Measurements from ENCODE around the gene KCNIP1. TPM values are rescaled to one million over a fixed set of nuclear protein-coding genes. Genes with fewer than 3 reads are reported as not detected.

The KCNIP1 gene
- total RNA-seq, 1 donor from 2014 or later = not detected

- DNase-seq (ENCODE audit: low spot score) = no peak
- H3K27ac Mint-ChIP-seq = no peak overlapping the region
- intact Hi-C loops (cut with micrococcal nuclease) = no loop called here
- no peaks in the 10 kb centered on the region for H3K36me3 Mint-ChIP-seq (ENCODE audit: low read depth)
- H3K27me3 Mint-ChIP-seq (ENCODE audit: insufficient read depth) = no peaks in the 10 kb centered on the region
- no peaks in the 10 kb centered on the region for H3K4me1 Mint-ChIP-seq (ENCODE audit: low read depth)
- H3K4me3 Mint-ChIP-seq = no peak overlapping the region
- no peaks in the 10 kb centered on the region for H3K9me3 Mint-ChIP-seq
These were observed 49.4 kb downstream of the KCNIP1 start for GRCh38 chr5:170553218-170553617.

- no peaks in the 10 kb centered on the region for H3K36me3 Mint-ChIP-seq (ENCODE audit: low read depth)
- no peak for DNase-seq (ENCODE audit: low spot score)
- H3K27ac Mint-ChIP-seq = no peak overlapping the region
- peaks cover 5% of the 10 kb centered on the region for H3K27me3 Mint-ChIP-seq (ENCODE audit: insufficient read depth)
- H3K4me3 Mint-ChIP-seq = no peak overlapping the region
- H3K4me1 Mint-ChIP-seq (ENCODE audit: low read depth) = no peaks in the 10 kb centered on the region
- intact Hi-C loops (cut with micrococcal nuclease) = no loop called here
- no peaks in the 10 kb centered on the region for H3K9me3 Mint-ChIP-seq
These were observed 50.9 kb downstream of the KCNIP1 start for GRCh38 chr5:170554521-170555267.

- no peak for DNase-seq (ENCODE audit: low spot score)
- H3K36me3 Mint-ChIP-seq (ENCODE audit: low read depth) = no peaks in the 10 kb centered on the region
These were observed 53.5 kb downstream of the KCNIP1 start for GRCh38 chr5:170557314-170557713.

GRCh38 chr5:170559296-170559695 lies 55.5 kb downstream of the KCNIP1 start:
- Mint-ChIP-seq H3K4me3 (no peak overlapping the region), H3K4me1 (ENCODE audit: low read depth) (no peaks in the 10 kb centered on the region), H3K27me3 (ENCODE audit: insufficient read depth) (peaks cover 20% of the 10 kb centered on the region), H3K36me3 (ENCODE audit: low read depth) (no peaks in the 10 kb centered on the region), H3K27ac (no peak overlapping the region), H3K9me3 (no peaks in the 10 kb centered on the region)
- no peak for DNase-seq (ENCODE audit: low spot score)
- intact Hi-C loops (cut with micrococcal nuclease) = no loop called here

More at GRCh38 chr5:170557314-170557713, 53.5 kb downstream of the KCNIP1 start:
- Mint-ChIP-seq H3K4me3 (no peak overlapping the region), H3K27me3 (ENCODE audit: insufficient read depth) (peaks cover 14% of the 10 kb centered on the region), H3K27ac (no peak overlapping the region), H3K4me1 (ENCODE audit: low read depth) (no peaks in the 10 kb centered on the region), H3K9me3 (no peaks in the 10 kb centered on the region)
- intact Hi-C loops (cut with micrococcal nuclease) = no loop called here

GRCh38 chr5:170560938-170561337 lies 57.1 kb downstream of the KCNIP1 start:
- H3K9me3 Mint-ChIP-seq = no peaks in the 10 kb centered on the region
- intact Hi-C loops (cut with micrococcal nuclease) = no loop called here
- H3K27me3 Mint-ChIP-seq (ENCODE audit: insufficient read depth) = peaks cover 28% of the 10 kb centered on the region
- H3K4me1 Mint-ChIP-seq (ENCODE audit: low read depth) = no peaks in the 10 kb centered on the region
- no peak for DNase-seq (ENCODE audit: low spot score)
- no peak overlapping the region for H3K4me3 Mint-ChIP-seq
- no peak overlapping the region for H3K27ac Mint-ChIP-seq
- no peaks in the 10 kb centered on the region for H3K36me3 Mint-ChIP-seq (ENCODE audit: low read depth)

- intact Hi-C loops (cut with micrococcal nuclease) = no loop called here
- no peaks in the 10 kb centered on the region for H3K9me3 Mint-ChIP-seq
- H3K4me1 Mint-ChIP-seq (ENCODE audit: low read depth) = no peaks in the 10 kb centered on the region
- peaks cover 30% of the 10 kb centered on the region for H3K27me3 Mint-ChIP-seq (ENCODE audit: insufficient read depth)
- no peak for DNase-seq (ENCODE audit: low spot score)
- no peak overlapping the region for H3K4me3 Mint-ChIP-seq
- H3K36me3 Mint-ChIP-seq (ENCODE audit: low read depth) = no peaks in the 10 kb centered on the region
- H3K27ac Mint-ChIP-seq = no peak overlapping the region
These were observed 58.5 kb downstream of the KCNIP1 start for GRCh38 chr5:170562166-170562874.

- Mint-ChIP-seq H3K4me3 (no peak overlapping the region), H3K27ac (no peak overlapping the region), H3K9me3 (no peaks in the 10 kb centered on the region), H3K36me3 (ENCODE audit: low read depth) (no peaks in the 10 kb centered on the region), H3K27me3 (ENCODE audit: insufficient read depth) (peaks cover 30% of the 10 kb centered on the region), H3K4me1 (ENCODE audit: low read depth) (no peaks in the 10 kb centered on the region)
- intact Hi-C loops (cut with micrococcal nuclease) = no loop called here
- no peak for DNase-seq (ENCODE audit: low spot score)
These were observed 59.0 kb downstream of the KCNIP1 start for GRCh38 chr5:170562875-170563228.

GRCh38 chr5:170563824-170564567 lies 60.2 kb downstream of the KCNIP1 start:
- peaks cover 32% of the 10 kb centered on the region for H3K27me3 Mint-ChIP-seq (ENCODE audit: insufficient read depth)
- H3K36me3 Mint-ChIP-seq (ENCODE audit: low read depth) = no peaks in the 10 kb centered on the region
- no peaks in the 10 kb centered on the region for H3K9me3 Mint-ChIP-seq
- intact Hi-C loops (cut with micrococcal nuclease) = no loop called here
- H3K4me1 Mint-ChIP-seq (ENCODE audit: low read depth) = no peaks in the 10 kb centered on the region
- no peak overlapping the region for H3K27ac Mint-ChIP-seq
- no peak overlapping the region for H3K4me3 Mint-ChIP-seq
- no peak for DNase-seq (ENCODE audit: low spot score)

- Mint-ChIP-seq H3K27ac (no peak overlapping the region), H3K36me3 (ENCODE audit: low read depth) (no peaks in the 10 kb centered on the region), H3K27me3 (ENCODE audit: insufficient read depth) (peaks cover 28% of the 10 kb centered on the region), H3K4me1 (ENCODE audit: low read depth) (no peaks in the 10 kb centered on the region), H3K9me3 (no peaks in the 10 kb centered on the region), H3K4me3 (no peak overlapping the region)
- DNase-seq (ENCODE audit: low spot score) = no peak
- intact Hi-C loops (cut with micrococcal nuclease) = no loop called here
These were observed 61.3 kb downstream of the KCNIP1 start for GRCh38 chr5:170565072-170565471.

- Mint-ChIP-seq H3K9me3 (no peaks in the 10 kb centered on the region), H3K36me3 (ENCODE audit: low read depth) (no peaks in the 10 kb centered on the region), H3K27me3 (ENCODE audit: insufficient read depth) (peaks cover 35% of the 10 kb centered on the region), H3K4me3 (no peak overlapping the region), H3K27ac (no peak overlapping the region), H3K4me1 (ENCODE audit: low read depth) (peaks cover 21% of the 10 kb centered on the region)
- intact Hi-C loops (cut with micrococcal nuclease) = no loop called here
- DNase-seq (ENCODE audit: low spot score) = no peak
These were observed 65.3 kb downstream of the KCNIP1 start for GRCh38 chr5:170569101-170569500.

GRCh38 chr5:170570476-170570875 lies 66.7 kb downstream of the KCNIP1 start:
- Mint-ChIP-seq H3K27me3 (ENCODE audit: insufficient read depth) (peaks cover 33% of the 10 kb centered on the region), H3K9me3 (peaks cover under 1% of the 10 kb centered on the region), H3K36me3 (ENCODE audit: low read depth) (no peaks in the 10 kb centered on the region), H3K4me3 (no peak overlapping the region), H3K27ac (no peak overlapping the region), H3K4me1 (ENCODE audit: low read depth) (peaks cover 21% of the 10 kb centered on the region)
- DNase-seq (ENCODE audit: low spot score) = no peak
- intact Hi-C loops (cut with micrococcal nuclease) = loop anchor here (5.0 kb wide), 1 partner anchor 238 kb away; no protein-coding TSS in a partner anchor

GRCh38 chr5:170571281-170571731 lies 67.5 kb downstream of the KCNIP1 start:
- Mint-ChIP-seq H3K9me3 (peaks cover 9% of the 10 kb centered on the region), H3K4me1 (ENCODE audit: low read depth) (peaks cover 21% of the 10 kb centered on the region), H3K4me3 (no peak overlapping the region), H3K36me3 (ENCODE audit: low read depth) (no peaks in the 10 kb centered on the region), H3K27me3 (ENCODE audit: insufficient read depth) (peaks cover 33% of the 10 kb centered on the region), H3K27ac (no peak overlapping the region)
- no peak for DNase-seq (ENCODE audit: low spot score)
- intact Hi-C loops (cut with micrococcal nuclease) = loop anchor here (5.0 kb wide), 1 partner anchor 239 kb away; no protein-coding TSS in a partner anchor
